Measurements from ENCODE around the gene CDCP2. TPM values are rescaled to one million over a fixed set of nuclear protein-coding genes. Genes with fewer than 3 reads are reported as not detected.
"Not testable (repeated sequence)": the region's sequence is repeated elsewhere in the genome, so short reads cannot be mapped to it uniquely, and the experiment has no call there.

The CDCP2 gene
- polyA plus RNA-seq, 2 of the 4 experiments (the other 2 are of a cell fraction) = not detected

- WGBS (ENCODE audit: missing lambda C conversion rate) = 93% methylated on average over 25 of the region's 25 CpGs
- Histone ChIP-seq H3K4me1 (0 out of 3 replicates have a peak, but pooled peaks cover 3% of the 10 kb centered on the region), H3K4me3 (no peak overlapping the region), H3K9me3 (no peaks in the 10 kb centered on the region), H3K27ac (no peak overlapping the region), H3K4me2 (no peak overlapping the region)
- ChIA-PET POLR2A (no interaction called here), CTCF (no interaction called here)
- TF ChIP-seq RFX5 (IDR thresholded peaks at IDR 0.05) = no peak
- TF ChIP-seq, protein P1, sequence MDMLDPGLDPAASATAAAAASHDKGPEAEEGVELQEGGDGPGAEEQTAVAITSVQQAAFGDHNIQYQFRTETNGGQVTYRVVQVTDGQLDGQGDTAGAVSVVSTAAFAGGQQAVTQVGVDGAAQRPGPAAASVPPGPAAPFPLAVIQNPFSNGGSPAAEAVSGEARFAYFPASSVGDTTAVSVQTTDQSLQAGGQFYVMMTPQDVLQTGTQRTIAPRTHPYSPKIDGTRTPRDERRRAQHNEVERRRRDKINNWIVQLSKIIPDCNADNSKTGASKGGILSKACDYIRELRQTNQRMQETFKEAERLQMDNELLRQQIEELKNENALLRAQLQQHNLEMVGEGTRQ (IDR thresholded peaks at IDR 0.05) = no peak
- no peak for TF ChIP-seq MAFK (IDR thresholded peaks at IDR 0.05; ENCODE audit: partially characterized antibody)
- TF ChIP-seq BCL3 (IDR thresholded peaks at IDR 0.05) = no peak
- TF ChIP-seq SMC3 (IDR thresholded peaks at IDR 0.05) = no peak
- no peak for TF ChIP-seq ESRRA (IDR thresholded peaks at IDR 0.05; ENCODE audit: borderline replicate concordance, low read length)
- no peak for TF ChIP-seq HDAC2 (IDR thresholded peaks at IDR 0.05)
- no peak for FAIRE-seq
- no peak for ATAC-seq
- DNase-seq (ENCODE audit: low read depth in 1 of 2, low spot score in 1 of 2) = no peak
Observed at GRCh38 chr1:54096227-54096876, 56.4 kb downstream of the CDCP2 start.

DNA sequence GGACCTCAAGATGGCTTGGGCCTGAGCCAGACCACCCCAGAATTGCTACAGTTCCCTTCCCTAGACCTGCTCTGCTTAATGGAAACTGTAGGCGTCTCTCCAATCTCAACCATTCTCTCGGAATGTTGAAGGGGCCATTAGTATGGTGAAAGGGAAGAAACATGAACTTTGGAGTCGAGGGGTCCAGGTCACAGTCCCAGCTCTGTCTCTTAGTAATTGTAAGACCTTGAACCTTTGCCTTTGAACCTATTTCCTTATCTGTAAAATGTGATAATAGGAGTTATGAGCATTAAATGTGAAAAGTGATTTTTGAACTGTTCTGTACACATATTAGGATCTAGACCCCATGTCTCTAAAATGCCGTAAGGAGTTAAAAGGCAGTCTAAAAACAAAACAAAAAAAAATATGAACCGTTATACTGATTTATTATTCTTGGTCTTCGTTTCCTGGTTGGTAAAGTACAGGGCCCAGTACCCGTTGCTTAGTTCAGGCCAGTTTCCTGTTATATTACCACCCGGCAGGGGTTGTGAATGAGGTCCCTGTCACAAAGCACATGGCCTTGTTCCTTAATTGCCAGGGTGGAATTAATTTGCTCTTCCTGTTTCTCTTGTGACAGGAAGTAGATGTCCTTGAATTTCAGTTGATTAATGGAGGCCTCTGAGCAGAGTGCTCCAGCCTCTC is 57.1 kb downstream of the CDCP2 start:
- H3K4me3 ChIP-seq = no peak overlapping the region
- H3K4me1 ChIP-seq = 0 out of 3 replicates have a peak, but pooled peaks cover 3% of the 10 kb centered on the region
- no peak for TF ChIP-seq TP53 (CRISPR knock-in tag; IDR thresholded peaks at IDR 0.05)
- no peak for TF ChIP-seq JUN (IDR thresholded peaks at IDR 0.05)
- no peak for TF ChIP-seq MAFK (IDR thresholded peaks at IDR 0.05; ENCODE audit: partially characterized antibody)
- TF ChIP-seq ELK1 (IDR thresholded peaks at IDR 0.05; ENCODE audit: low read depth, low read length) = no peak
- TF ChIP-seq, protein P2, sequence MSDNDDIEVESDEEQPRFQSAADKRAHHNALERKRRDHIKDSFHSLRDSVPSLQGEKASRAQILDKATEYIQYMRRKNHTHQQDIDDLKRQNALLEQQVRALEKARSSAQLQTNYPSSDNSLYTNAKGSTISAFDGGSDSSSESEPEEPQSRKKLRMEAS (IDR thresholded peaks at IDR 0.05) = no peak
- no peak for TF ChIP-seq FOSB (CRISPR knock-in tag; IDR thresholded peaks at IDR 0.05)
- TF ChIP-seq RNF2 (IDR thresholded peaks at IDR 0.05; ENCODE audit: borderline replicate concordance, low read depth) = no peak
- no peak for TF ChIP-seq PBX3 (IDR thresholded peaks at IDR 0.05)
- TF ChIP-seq, protein P3, sequence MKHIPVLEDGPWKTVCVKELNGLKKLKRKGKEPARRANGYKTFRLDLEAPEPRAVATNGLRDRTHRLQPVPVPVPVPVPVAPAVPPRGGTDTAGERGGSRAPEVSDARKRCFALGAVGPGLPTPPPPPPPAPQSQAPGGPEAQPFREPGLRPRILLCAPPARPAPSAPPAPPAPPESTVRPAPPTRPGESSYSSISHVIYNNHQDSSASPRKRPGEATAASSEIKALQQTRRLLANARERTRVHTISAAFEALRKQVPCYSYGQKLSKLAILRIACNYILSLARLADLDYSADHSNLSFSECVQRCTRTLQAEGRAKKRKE (CRISPR knock-in tag; IDR thresholded peaks at IDR 0.05; ENCODE audit: low read depth) = no peak
- TF ChIP-seq HOXB13 (CRISPR knock-in tag; IDR thresholded peaks at IDR 0.05; ENCODE audit: low read depth) = no peak
- no peak for TF ChIP-seq MYC (IDR thresholded peaks at IDR 0.05; ENCODE audit: borderline replicate concordance, low read length)
- no peak for TF ChIP-seq FOXS1 (CRISPR knock-in tag; IDR thresholded peaks at IDR 0.05)
- TF ChIP-seq ZNF302 (CRISPR knock-in tag; IDR thresholded peaks at IDR 0.05) = no peak
- TF ChIP-seq BCL3 (IDR thresholded peaks at IDR 0.05) = no peak
- TF ChIP-seq RAD21 (conservative IDR thresholded peaks at IDR 0.05 in 1 of 2, IDR thresholded peaks at IDR 0.05 in 1 of 2) = no peak
- TF ChIP-seq POLR2AphosphoS2 (conservative IDR thresholded peaks at IDR 0.05; ENCODE audit: low read length) = no peak
- no peak for TF ChIP-seq JUNB (IDR thresholded peaks at IDR 0.05)
- TF ChIP-seq SMC3 (IDR thresholded peaks at IDR 0.05) = no peak
- TF ChIP-seq KDM5A (IDR thresholded peaks at IDR 0.05) = no peak
- H3K4me2 ChIP-seq = no peak overlapping the region
- ChIA-PET CTCF (no interaction called here), POLR2A (no interaction called here)
- ATAC-seq (no peak), FAIRE-seq (no peak), DNase-seq (ENCODE audit: low read depth in 1 of 2, low spot score in 1 of 2) (no peak)
- H3K27ac ChIP-seq = no peak overlapping the region
- H3K9me3 ChIP-seq = no peaks in the 10 kb centered on the region
- WGBS (ENCODE audit: missing lambda C conversion rate) = 86% methylated on average over 8 of the region's 8 CpGs

DNA sequence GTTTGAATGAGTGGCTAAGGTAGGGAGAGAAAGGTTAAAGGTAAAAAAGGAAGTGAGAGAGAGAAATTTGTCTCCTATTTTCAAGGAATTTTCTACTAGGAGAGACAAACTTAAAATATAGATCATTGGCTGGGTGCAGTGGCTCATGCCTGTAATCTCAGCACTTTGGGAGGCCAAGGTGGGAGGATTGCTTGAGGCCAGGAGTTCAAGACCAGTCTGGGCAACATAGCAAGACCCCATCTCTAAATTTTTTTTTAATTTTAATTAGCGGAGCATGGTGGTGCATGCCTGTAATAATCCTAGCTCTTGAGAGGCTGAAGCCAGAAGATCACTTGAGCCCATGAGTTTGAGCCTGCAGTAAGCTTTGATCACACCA is 58.1 kb downstream of the CDCP2 start:
- WGBS (ENCODE audit: missing lambda C conversion rate) = 100% methylated on average over 1 of the region's 1 CpG
- H3K4me2 ChIP-seq; ATAC-seq; DNase-seq (ENCODE audit: low read depth in 1 of 2, low spot score in 1 of 2); H3K4me3 ChIP-seq; H3K27ac ChIP-seq; H3K9me3 ChIP-seq; POLR2A ChIA-PET; CTCF ChIA-PET; H3K4me1 ChIP-seq; FAIRE-seq: not testable (repeated sequence)

Data from A549 (cell line).